B cell (primary cell): ENCODE data around the gene LIPM. TPM values are rescaled to one million over a fixed set of nuclear protein-coding genes. Genes with fewer than 3 reads are reported as not detected.

Experiments used
- ATAC-seq: fragments of 200-7000 bp; cut with Tn5 transposase; one replicate; pipeline ENCODE4 v1.10.0; 2021; ENCODE audit warnings: low read depth, mild to moderate bottlenecking, moderate number of reproducible peaks, moderate library complexity
- CTCF ChIA-PET: fragments of 350-600 bp; sonication (Branson Sonifier 250); formaldehyde crosslinking; loops from one replicate; lab custom pipeline; 2021; ENCODE audit warnings: antibody characterized with exemption, inconsistent platforms; lab: Charles Lee
- POLR2A ChIA-PET: fragments of 350-600 bp; sonication (Branson Sonifier 250); formaldehyde crosslinking; loops from one replicate; lab custom pipeline; 2021; ENCODE audit warnings: antibody characterized with exemption; lab: Charles Lee
- DNase-seq: peaks from one replicate; pipeline ENCODE4 v3.0.0; 2013
- H2AFZ ChIP-seq: 2 replicates; pipeline ENCODE4 v1.6.1; 2012; ENCODE audit warnings: mild to moderate bottlenecking, low read depth, low read length; ENCODE audit not compliant: insufficient read depth, poor library complexity, severe bottlenecking
- H3K27ac ChIP-seq, 2 donors: 1 replicate in 1 of 2; 2 replicates in 1 of 2; pipeline ENCODE4 v1.5.1; 2012 to 2013; ENCODE audit warnings: low read length in 2 of 2, mild to moderate bottlenecking in 2 of 2, moderate library complexity in 1 of 2
- H3K27me3 ChIP-seq, 4 experiments: fragments of 200-600 bp in 1 of 4; sonication (generic) in 1 of 4; replicated peaks in 1 of 4; 1 replicate in 2 of 4; 2 replicates in 2 of 4; pipeline versions ENCODE4 v1.6.1 to v1.7.0; 2013 to 2016; ENCODE audit warnings: low read length in 3 of 4, mild to moderate bottlenecking in 2 of 4, mixed read lengths in 1 of 4, moderate library complexity in 1 of 4; ENCODE audit not compliant: insufficient read depth in 4 of 4, control insufficient read depth in 3 of 4; ENCODE audit errors: control extremely low read depth in 1 of 4
- H3K36me3 ChIP-seq, 2 experiments: replicated peaks in 1 of 2; 1 replicate in 1 of 2; 2 replicates in 1 of 2; pipeline versions ENCODE4 v1.6.1 to v1.7.1; 2013; ENCODE audit warnings: low read length in 1 of 2; ENCODE audit not compliant: insufficient read depth in 2 of 2, control insufficient read depth in 1 of 2; ENCODE audit errors: control extremely low read depth in 1 of 2, extremely low read depth in 1 of 2
- H3K4me1 ChIP-seq, 2 donors: fragments of 200-600 bp in 1 of 2; sonication (generic) in 1 of 2; 1 replicate in 1 of 2; 2 replicates in 1 of 2; pipeline versions ENCODE4 v1.5.1 to v1.6.1; 2013 to 2017; ENCODE audit warnings: low read length in 2 of 2; ENCODE audit not compliant: control insufficient read depth in 2 of 2, insufficient read depth in 2 of 2
- H3K4me2 ChIP-seq: replicated peaks from 2 replicates; pipeline ENCODE3; 2012; ENCODE audit warnings: mild to moderate bottlenecking, low read depth, low read length; ENCODE audit not compliant: poor library complexity, severe bottlenecking
- H3K4me3 ChIP-seq, 5 experiments: fragments of 200-600 bp in 1 of 5; sonication (generic) in 1 of 5; 1 replicate in 3 of 5; 2 replicates in 2 of 5; pipeline versions ENCODE4 v1.5.1 to v1.7.0; 2011 to 2016; ENCODE audit warnings: low read length in 4 of 5, mild to moderate bottlenecking in 4 of 5, low read depth in 2 of 5, control low read depth in 1 of 5, moderate library complexity in 1 of 5; ENCODE audit not compliant: insufficient read depth in 1 of 5; ENCODE audit errors: control extremely low read depth in 1 of 5, extremely low read depth in 1 of 5
- H3K79me2 ChIP-seq: fragments of 200-600 bp; sonication (generic); one replicate; pipeline ENCODE4 v1.6.0; 2016; ENCODE audit warnings: low read length; ENCODE audit not compliant: control insufficient read depth, insufficient read depth
- H3K9ac ChIP-seq: fragments of 200-600 bp; sonication (generic); 2 replicates; pipeline ENCODE4 v1.6.1; 2017; ENCODE audit warnings: mild to moderate bottlenecking, low read length, moderate library complexity
- H3K9me3 ChIP-seq, 3 donors: one replicate each; pipeline versions ENCODE4 v1.6.1 to v1.7.1; 2013; ENCODE audit warnings: low read length in 2 of 3; ENCODE audit not compliant: control insufficient read depth in 2 of 3, insufficient read depth in 1 of 3; ENCODE audit errors: control extremely low read depth in 1 of 3
- H4K20me1 ChIP-seq: 2 replicates; pipeline ENCODE4 v1.6.0; 2012; ENCODE audit warnings: mild to moderate bottlenecking, low read length; ENCODE audit not compliant: insufficient read depth, control insufficient read depth, poor library complexity, severe bottlenecking
- H3K27ac Mint-ChIP-seq: one replicate; pipeline ENCODE4 v1.8.0; 2021; ENCODE audit warnings: mixed read lengths
- H3K27me3 Mint-ChIP-seq: one replicate; pipeline ENCODE4 v1.8.0; 2021; ENCODE audit warnings: mixed read lengths
- H3K4me1 Mint-ChIP-seq: one replicate; pipeline ENCODE4 v1.8.0; 2021; ENCODE audit warnings: mixed read lengths
- H3K4me3 Mint-ChIP-seq: one replicate; pipeline ENCODE4 v1.8.0; 2021; ENCODE audit warnings: mixed read lengths
- H3K9me3 Mint-ChIP-seq: one replicate; pipeline ENCODE4 v1.8.0; 2022; ENCODE audit warnings: mixed read lengths; ENCODE audit not compliant: insufficient read depth
- CTCF ChIP-seq: fragments of 200-600 bp; IDR thresholded peaks from one replicate; pipeline ENCODE4 v1.8.0; 2022; ENCODE audit warnings: antibody characterized with exemption, mild to moderate bottlenecking
- EZH2 ChIP-seq: IDR thresholded peaks from 2 replicates; pipeline ENCODE4 v1.6.1; 2012; ENCODE audit warnings: borderline replicate concordance, low read depth, mild to moderate bottlenecking, moderate library complexity, low read length; ENCODE audit not compliant: insufficient read depth, poor library complexity, severe bottlenecking
- whole genome bisulfite sequencing: methylation state at CpG from one replicate; pipeline ENCODE4 v1.1.5; 2013; ENCODE audit warnings: missing lambda C conversion rate; ENCODE audit not compliant: insufficient coverage; 5-methylcytosine and 5-hydroxymethylcytosine counted together
- intact Hi-C: fragments of 100-400 bp; cut with micrococcal nuclease; formaldehyde crosslinking; loops from one replicate; pipeline ENCODE4 v1.10.0; 2022
- polyA plus RNA-seq: library from polyadenylated mRNA; depleted of rRNA; stranded (reverse); fragments of >200 nt; gene quantifications from 2 replicates; pipeline ENCODE4 v1.2.3, GENCODE V29; 2012
- total RNA-seq, 2 donors: library from RNA; stranded (reverse); fragments of 120-200 nt in 1 of 2; gene quantifications; 1 replicate in 1 of 2; 2 replicates in 1 of 2; pipeline versions ENCODE4 v1.2.3 to v1.2.4, GENCODE V29; 2013 to 2022

LIPM gene
- total and polyA plus RNA-seq, 2 donors (not counting 1 experiment from before 2014, with no cell fraction given), result not detected

DNA sequence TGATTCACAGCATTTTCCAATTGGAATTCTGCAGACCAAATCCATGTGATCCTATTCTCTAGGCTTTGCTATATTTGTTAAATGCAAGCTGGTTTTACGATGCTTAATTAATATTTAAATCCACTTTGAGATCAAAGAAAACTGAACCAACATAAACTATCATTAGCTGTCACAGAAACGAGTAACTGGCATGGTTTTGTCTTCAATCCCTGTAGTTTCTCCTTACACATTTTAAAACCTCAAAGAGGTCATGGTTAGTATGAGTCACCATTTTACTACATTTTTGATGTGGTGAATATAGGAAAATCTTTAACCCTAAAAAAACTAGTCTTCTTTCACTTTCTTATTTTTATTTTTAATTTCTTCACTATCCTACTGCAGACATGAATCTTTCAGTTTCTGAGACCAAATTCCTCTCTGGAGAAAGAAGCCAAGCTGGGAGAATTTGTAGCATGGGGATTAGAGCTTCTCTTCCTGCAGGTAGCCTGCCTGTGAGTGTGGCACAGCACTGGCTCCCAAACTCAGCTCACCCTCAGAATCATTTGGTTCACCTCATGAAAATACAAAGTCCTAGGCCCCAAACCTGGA is 8.7 kb upstream of the LIPM start:
- peaks cover 5% of the 10 kb centered on the region for H3K27me3 Mint-ChIP-seq
- Histone ChIP-seq H3K36me3 (no peaks in the 10 kb centered on the region), H3K4me1 (no peaks in the 10 kb centered on the region), H3K4me3 (no peak overlapping the region), H3K9ac (no peak overlapping the region), H3K9me3 (no peaks in the 10 kb centered on the region), H4K20me1 (no peaks in the 10 kb centered on the region), H2AFZ (no peak overlapping the region), H3K27me3 (no peaks in the 10 kb centered on the region), H3K4me2 (no peak overlapping the region), H3K27ac (no peak overlapping the region), H3K79me2 (no peaks in the 10 kb centered on the region)
- H3K4me1 Mint-ChIP-seq, result no peaks in the 10 kb centered on the region
- no peak for ATAC-seq
- WGBS, result no CpG with 5 or more reads among the region's 2 CpGs
- ChIA-PET POLR2A (no interaction called here), CTCF (interaction anchor here (0.7 kb wide), 1 partner anchor 33 kb away, joined by 3 read pairs; no protein-coding TSS in a partner anchor)
- TF ChIP-seq EZH2, result no peak
- no peak for TF ChIP-seq CTCF
- H3K4me3 Mint-ChIP-seq, result no peak overlapping the region
- intact Hi-C loops, result no loop called here
- no peak overlapping the region for H3K27ac Mint-ChIP-seq
- H3K9me3 Mint-ChIP-seq, result no peaks in the 10 kb centered on the region
- no peak for DNase-seq

- Histone ChIP-seq H3K27ac (no peak overlapping the region), H3K36me3 (no peaks in the 10 kb centered on the region), H3K79me2 (no peaks in the 10 kb centered on the region), H3K4me3 (no peak overlapping the region), H4K20me1 (no peaks in the 10 kb centered on the region), H3K9me3 (no peaks in the 10 kb centered on the region), H3K9ac (no peak overlapping the region), H2AFZ (no peak overlapping the region), H3K4me2 (no peak overlapping the region), H3K27me3 (no peaks in the 10 kb centered on the region), H3K4me1 (no peaks in the 10 kb centered on the region)
- Mint-ChIP-seq H3K9me3 (no peaks in the 10 kb centered on the region), H3K4me3 (no peak overlapping the region), H3K27ac (no peak overlapping the region), H3K4me1 (no peaks in the 10 kb centered on the region), H3K27me3 (peaks cover 5% of the 10 kb centered on the region)
- no peak for DNase-seq
- WGBS, result no CpG with 5 or more reads among the region's 1 CpG
- CTCF ChIA-PET, result no interaction called here
- ATAC-seq, result no peak
- intact Hi-C loops, result no loop called here
- POLR2A ChIA-PET, result no interaction called here
- no peak for TF ChIP-seq CTCF
- TF ChIP-seq EZH2, result no peak
Observed at GRCh38 chr10:88794731-88795130, 7.8 kb upstream of the LIPM start.
